Hepatocyte (in vitro differentiated cells): ENCODE results near the gene USH2A.

Source experiments
- CTCF ChIP-seq: fragments of 200-600 bp; sonication (generic); IDR thresholded peaks from 2 replicates; pipeline ENCODE4 v1.5.1; 2016; ENCODE audit warnings: antibody characterized with exemption, mild to moderate bottlenecking; ENCODE audit not compliant: poor library complexity
- EZH2 ChIP-seq: fragments of 200-600 bp; sonication (generic); IDR thresholded peaks from 2 replicates; pipeline ENCODE4 v1.6.1; 2016; ENCODE audit warnings: antibody characterized with exemption, mild to moderate bottlenecking, borderline replicate concordance

GRCh38 chr1:215777370-215777925 lies 645.8 kb downstream of the USH2A start:
- TF ChIP-seq CTCF (no peak), EZH2 (no peak)
